Mesenteric fat pad (tissue), 1 donor: ENCODE results near the gene CCDC192. TPM values are rescaled to one million over a fixed set of nuclear protein-coding genes. Genes with fewer than 3 reads are reported as not detected.

Source experiments
- DNase-seq: peaks from one replicate; pipeline ENCODE4 v3.0.0-alpha.2; 2020; ENCODE audit warnings: low spot score
- total RNA-seq: library from RNA; stranded (reverse); fragmentation: NEBNext Ultra II Directional; extraction: Animal tissue kit (Norgen Biotek cat#: 25700); gene quantifications from one replicate; pipeline ENCODE4 v1.2.1, GENCODE V29; 2021
- donor health status: DM: yes; HTN: yes; CAD: no.

CCDC192 gene
- total RNA-seq, 1 donor from 2014 or later = 0.51 TPM

DNA sequence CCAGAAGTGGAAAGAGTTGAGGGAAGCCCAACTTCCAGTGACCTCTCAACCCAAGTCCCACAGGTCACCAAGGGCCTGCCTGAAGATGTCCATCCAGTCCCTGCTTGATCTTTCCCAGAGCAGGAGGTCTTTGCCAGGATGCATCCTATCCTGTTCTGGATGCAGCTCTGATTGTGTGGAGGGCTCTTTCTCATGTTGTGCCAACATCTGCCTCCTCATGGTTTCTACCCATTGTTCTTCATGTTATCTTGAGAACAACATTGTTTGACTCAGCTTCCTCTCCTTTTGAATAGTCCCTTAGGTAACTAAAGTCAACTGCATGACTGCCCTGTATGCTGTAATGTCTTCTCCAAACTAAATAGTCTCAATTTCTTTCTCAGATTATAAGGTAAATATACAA lies 169.3 kb downstream of the CCDC192 start:
- DNase-seq = no peak

DNA sequence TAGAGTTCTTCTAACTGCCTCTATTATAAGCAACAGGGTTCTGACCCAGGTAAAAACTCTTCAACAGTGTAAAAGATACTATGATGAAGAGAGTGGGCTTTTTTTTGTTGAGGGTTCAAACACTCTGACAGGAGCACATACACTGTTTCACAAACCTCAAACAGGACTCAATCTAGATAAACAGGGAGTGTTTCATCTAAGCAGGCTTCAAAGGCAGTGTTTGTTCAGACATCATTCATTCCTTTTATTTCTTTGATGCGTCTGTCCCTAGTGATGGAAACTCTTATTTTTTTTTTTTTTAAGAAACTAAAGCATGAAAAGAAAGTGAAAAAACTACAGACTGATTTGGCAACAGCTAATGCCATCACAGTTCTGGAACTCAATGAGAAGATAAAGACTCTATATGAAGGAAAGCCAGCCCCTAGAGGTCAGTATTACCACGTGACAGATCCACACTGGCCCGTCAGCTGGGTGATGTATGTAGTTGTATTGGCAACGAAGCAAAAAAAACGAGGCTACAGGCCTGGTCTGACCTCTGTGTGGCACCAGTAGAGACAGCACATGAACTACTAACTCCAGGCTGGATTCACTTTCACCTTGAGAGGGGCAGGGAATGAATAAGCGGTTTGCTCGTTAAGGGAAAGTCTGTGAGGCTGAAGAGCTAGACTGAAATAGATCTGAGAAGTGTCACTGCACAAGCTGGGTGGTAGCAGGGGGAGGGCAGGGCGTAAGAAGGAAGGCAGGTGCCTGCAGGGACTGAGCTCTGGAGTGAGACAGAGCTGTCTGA lies 172.2 kb downstream of the CCDC192 start:
- no peak for DNase-seq

DNA sequence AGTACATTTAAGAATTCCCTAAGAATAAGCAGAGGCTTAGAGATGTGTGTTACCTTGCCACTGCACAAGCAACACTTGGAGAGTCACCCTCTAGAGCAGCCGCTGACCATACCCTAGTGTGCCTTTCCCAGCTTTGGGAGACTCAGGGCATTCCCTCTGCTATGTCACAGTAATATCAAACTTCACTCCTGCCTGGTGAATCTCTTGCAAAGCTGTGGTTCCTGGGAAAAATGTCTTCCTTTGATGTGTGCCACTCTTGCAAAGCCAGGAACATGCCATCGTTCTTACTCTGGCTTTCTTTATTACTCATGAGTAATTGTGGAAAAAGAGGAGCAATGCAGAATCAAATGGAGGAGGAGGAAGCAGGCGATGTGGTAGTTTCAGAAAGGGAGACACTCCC lies 173.2 kb downstream of the CCDC192 start:
- DNase-seq = no peak

DNA sequence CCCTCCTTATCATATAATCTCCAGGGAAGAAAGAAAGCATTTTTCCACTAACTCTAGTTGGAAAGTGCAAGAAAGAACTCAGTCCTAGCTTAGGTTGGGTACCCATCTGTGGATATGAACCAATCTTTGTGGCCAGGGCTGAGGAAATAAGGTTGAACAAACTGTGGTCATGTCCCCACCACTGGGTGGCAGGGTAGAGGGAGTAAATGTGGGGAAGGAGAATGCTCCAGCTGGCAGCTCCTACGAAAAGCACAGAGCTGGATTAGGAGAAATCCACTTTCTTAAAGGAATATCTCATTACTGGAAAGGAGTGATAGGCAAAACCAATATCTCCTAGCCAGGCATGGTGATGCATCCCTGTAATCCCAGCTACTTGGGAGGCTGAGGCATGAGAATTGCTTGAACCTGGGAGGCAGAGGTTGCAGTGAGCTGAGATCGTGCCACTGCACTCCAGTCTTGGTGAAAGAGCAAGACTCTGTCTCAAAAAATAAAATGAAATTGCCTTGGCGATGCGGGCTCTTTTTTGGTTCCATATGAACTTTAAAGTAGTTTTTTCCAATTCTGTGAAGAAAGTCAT lies 175.1 kb downstream of the CCDC192 start:
- DNase-seq = no peak

DNA sequence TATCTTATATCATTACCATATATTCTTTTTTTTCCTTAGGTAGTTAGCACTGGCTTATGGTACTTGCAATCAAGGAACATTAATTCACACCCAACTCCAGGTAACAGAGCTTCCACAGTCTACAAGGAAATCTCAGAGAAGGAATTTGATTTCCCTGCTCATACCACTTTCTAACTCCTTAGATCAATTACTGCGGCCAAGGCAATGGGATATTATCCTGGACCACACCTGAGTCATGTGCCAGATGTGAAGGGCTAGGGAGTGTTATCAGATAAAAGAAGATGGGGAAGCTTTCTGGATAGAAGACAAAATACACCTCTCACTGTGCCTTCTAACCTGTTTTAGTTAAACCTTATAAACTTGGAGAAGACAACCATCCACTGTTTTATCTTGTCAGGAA lies 181.2 kb downstream of the CCDC192 start:
- DNase-seq = no peak

DNA sequence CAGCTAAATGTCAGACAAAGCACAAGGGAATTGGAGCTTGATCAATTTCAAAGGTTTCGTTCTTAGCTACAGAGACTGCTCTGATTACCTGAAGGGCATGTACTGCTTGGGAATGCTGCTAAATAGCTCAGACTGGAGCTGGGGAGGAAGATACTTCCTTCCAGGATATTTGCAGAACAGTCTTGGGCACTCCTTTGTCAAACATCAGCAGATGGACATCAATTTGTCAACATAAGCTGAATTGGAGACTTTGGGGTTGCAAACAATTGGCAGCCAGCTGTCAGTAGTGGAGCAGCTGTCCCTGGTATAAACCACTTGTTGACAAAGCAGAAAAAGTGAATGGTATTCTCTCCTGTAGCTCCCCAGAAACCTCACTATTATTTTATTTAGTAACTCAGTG lies 182.0 kb downstream of the CCDC192 start:
- DNase-seq = no peak

DNA sequence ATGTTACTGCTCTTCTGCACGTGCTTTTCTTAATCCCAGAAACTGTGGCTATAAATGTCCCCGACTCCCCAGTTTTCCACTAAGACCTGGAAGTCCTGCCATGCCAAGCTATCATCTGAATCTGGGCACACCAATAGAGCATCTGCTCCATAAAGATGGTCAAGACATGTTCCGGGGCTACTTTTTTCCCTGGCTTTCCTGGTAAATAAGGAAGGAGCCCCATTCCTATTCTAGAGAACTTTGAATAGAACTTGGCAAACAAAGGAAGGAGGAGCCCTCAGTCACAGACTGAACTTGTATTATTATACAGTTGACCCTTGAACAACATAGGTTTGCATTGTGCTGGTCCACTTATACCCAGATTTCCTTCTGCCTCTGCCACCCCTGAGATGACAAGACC lies 182.9 kb downstream of the CCDC192 start:
- DNase-seq = no peak

DNA sequence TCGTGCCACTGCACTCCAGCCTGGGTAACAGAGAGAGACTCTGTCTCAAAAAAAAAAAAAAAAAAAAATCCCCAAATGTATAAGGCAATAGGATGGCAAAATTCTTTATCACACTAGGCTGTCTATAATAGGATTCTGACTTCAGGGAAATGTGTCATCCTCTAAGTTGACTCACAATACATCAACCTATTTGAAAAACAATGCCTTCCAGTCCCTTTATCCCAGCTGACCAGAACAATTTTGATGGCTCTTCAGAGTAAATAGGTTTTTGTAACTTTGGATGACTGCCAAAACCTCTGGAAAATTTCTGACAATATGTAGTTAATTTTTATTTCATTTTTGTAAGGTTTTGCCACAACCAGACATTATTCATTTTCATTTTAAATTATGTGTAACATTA lies 184.1 kb downstream of the CCDC192 start:
- DNase-seq = no peak

DNA sequence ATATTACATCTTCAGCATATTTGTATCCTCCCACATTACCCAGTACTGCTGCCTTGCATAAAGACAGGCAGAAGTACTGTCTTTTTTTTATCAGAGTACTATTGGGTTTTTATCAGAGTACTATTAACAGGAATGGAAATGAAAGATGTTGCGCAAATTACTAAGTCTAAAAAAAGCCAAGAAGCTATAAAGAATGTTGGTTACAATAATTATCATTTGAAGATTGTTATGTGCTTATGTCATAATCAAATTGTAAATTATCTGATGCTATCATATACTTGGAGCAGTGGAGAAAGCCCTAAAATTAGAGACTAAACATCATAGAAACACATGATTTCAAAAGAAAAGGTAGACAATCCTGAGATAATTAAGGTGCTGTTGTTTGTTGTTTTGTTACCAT lies 188.8 kb downstream of the CCDC192 start:
- no peak for DNase-seq

DNA sequence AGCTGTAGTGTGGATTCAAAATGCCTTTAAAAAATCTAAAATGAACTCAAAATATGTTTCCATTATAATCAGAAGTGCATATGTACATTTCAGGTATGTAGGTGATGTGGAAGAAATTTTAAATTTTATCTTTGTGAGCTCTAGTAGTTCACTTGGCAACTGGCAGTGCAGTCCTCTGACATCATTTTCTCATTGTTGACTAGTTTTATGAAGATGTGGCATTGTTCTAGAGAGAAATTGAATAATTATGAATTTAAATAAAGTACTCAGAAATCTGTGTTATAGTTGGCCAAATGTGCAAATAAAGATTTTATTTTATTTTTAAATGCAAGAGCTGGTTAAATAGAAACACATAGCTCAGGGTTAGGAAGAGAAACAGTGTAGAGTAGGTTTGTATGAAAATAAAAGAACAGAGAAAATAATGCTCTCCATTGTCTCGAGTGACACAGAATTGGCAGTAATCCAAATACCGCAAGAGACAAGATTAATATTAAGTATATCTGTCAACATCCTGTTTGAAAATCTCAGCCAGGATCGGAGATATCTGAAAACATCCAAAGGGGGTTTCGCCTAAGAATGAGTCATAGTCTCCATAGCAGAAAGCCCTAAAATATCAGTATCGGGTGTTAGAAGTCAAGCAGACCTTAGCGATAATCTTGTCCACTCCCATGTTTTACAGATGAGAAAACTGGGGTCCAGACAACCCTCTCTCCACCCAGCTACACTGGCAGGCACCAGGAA lies 189.4 kb downstream of the CCDC192 start:
- DNase-seq = no peak

DNA sequence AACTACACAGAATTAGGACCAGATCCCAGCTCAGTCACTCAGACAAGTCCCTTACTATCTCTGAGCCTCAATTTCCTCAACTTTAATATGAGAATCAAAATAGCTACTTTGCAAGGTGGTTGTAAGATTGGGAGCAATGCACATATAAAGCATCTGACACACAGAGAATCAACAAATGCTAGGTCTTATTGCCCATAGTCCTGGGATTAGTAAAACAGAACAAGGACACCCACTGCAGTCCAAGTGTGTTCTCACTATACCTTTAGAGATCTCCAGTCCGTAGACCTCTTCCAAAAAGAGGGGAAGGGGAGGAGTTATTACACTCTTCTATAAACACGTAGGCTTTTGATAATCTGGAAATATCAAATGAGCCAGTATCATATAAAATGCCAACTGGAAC lies 190.0 kb downstream of the CCDC192 start:
- DNase-seq = no peak

DNA sequence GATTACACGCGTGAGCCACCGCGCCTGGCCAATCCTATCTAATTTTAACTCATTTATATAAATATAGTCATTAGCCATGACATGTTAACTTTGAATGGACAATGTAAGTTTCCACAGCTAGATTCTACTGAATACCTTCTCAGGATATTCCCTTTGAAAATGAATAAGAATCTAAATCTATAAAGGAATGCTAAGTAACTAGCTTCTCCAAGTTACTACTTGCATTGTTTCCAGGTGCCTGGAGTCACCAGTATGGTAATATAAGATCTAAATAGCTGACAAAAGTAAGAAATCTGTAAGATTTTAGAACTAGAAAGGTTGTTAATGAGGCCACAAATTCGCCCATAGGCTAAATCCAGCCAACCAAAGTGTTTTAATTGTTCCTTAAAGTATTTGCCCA lies 191.3 kb downstream of the CCDC192 start:
- no peak for DNase-seq

DNA sequence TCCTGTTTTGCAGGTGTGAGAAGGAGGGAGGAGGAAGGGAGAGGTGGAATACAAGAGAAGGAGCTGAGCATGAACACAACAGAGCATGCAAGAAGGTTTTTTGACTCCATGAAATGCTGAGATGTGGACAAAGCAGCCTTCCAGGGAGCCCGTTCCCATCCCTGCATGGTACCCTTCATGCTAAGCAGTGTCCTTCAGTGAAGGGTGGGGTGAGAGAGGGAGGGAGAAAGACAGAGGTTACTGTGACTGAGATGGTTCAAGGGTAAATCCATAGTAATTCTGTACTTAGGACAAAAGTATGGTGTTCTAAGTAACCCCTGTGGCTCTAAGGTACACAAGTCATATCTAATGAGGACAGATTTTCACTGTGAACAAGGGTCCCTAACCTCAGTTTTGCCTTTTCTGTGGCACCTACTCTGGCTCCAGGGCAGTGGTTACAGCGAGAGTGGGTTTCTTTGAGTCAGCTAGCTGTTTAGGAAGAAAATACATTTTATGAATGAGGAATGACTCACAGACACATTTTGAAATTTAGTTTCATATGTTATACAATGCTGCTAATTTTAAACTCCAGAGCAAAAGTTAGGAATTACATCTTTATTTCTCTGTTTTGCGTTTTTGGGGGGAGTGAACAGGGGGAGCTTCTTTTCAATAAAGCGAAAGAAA lies 195.5 kb downstream of the CCDC192 start:
- DNase-seq = no peak

DNA sequence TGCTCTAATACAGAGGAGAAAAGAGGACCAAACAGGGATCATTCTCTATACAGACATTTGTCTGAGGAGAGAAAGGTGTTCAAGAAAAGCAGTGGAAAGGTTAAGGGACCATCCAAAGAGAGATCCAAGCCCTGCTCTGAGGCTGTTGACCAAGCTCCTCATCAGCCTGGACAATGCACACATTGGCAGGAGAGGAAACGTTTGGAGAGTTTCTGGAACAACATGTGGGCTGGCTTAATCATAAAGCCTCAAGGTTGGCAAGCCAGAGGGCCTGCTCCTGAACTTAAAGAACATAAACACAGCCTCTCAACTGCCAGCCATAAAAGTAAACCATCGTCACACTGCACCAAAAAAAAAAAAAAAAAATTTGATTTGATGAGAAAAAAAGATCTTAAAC lies 196.0 kb downstream of the CCDC192 start:
- DNase-seq = no peak

DNA sequence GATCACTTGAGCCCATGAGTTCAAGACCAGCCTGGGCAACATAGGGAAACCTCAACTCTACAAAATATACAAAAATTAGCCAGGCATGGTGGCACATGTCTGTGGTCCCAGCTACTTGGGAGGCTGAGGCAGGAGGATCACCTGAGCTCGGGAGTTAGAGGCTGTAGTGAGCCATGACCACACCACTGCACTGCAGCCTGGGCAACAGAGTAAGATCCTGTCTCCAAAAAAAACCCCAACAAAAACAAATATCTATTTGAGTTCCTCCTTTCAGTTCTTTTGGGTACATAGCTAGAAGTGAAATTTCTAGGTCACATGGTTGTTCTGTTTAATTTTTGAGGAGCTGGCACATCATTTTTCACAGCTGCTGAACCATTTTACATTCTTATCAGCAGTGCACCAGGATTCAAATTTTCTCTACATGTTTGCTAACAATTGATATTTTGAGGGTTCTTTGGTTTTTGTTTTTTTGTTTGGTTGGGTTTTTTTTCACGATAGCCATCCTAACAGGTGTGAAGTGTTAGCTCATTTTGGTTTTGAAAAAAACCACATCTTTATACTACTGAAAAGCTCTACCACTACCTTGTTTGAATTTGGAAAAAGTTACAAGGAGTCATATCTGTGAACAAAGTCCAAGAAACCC lies 203.5 kb downstream of the CCDC192 start:
- no peak for DNase-seq

DNA sequence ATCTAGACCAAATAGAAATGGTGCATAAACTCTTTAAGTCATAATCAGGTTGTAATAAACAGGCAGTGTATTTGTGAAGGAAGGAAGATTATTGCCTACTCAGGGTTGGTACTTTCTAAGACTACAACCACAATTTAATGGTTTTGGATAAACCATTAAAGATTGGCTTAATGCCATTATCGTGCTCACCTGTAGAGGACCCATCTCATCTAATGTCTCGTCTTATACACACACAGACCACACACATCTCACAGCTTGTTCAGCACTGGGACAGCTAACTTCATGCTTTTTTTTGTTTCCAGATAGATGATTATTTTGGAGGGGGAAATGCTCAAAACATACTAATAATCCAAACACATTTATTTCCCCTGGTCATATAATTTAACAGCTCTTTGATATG lies 204.7 kb downstream of the CCDC192 start:
- no peak for DNase-seq

DNA sequence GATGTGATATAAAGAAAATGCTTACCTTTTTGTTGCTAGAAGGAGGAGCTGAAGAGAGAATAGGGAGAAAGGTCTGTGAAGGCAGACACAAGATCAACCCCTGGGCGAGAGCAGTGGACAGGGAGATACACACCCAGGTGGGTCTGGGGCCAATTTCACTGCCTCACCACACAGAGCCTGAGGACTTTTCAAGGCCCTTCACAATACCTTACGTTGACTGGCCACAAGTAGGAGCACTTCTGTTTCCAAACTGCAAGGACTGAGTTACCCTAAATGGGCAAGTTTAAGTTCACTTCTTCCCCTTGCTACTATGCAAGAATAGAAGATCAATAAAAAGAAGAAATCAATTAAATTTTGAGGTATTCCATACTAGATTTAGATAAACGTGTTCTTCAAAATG lies 205.9 kb downstream of the CCDC192 start:
- DNase-seq = no peak

DNA sequence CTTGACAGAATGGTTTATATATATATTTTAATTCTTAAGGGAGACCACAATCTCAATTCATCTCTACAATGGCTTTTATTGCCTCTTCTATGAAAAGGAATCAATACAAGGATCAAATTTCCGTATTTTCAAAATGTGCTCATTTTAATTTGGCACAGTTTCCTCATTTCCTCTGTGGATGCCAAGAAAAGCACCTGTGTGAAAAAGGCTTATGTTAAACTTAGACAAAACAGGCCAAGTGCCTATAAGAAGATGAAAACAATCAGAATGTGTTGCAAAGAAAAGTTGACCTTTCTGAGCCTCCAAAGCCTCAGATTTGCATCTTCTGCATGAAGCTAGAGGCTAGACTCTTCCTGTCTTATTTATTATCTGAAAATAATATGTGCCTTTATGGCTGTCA lies 206.6 kb downstream of the CCDC192 start:
- DNase-seq = no peak

DNA sequence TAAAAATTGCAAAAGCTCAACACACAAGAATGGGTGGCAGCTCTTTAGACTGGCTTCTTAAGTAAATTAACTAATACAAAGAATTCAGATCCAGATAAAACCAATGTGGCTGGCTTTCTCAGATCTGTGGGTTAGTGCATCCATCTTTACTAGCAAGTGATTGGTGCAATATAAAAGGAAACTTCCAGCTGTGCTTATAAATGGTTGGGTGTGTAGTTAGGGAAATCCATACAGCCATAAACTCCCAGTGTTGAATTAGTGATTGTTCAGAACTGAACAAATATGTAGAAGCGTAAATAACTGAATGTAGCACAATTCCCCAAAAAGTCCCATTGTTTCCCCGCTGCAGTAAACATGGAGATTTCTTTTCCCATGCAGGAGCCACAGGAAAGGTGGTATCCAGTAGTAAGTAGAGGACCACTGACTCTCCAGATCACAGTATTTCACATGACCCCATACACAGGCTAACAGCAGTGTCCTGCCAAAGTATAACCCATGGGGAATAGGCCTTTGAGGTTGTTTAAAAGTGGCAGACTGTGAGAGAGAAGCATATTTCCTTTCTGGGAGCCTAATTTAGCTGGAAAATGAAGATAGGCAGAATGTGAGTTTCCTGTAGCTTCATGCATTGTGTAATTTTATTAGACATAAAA lies 207.2 kb downstream of the CCDC192 start:
- no peak for DNase-seq

DNA sequence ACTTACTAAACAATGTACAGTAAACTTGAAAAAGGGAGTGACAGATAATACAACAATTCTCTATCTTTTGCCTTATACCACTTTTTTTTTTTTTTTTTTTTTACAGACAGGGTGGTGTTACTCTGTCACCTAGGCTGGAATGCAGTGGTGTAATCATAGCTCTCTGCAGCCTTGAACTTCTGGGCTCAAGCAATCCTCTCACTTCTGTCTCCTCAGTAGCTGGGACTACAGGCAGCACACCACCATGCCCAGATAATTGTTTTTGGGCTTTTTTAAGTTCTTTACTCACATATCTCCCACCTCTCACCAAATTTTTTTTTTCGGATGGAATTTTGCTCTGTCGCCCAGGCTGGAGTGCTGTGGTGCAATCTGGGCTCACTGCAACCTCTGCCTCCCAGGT lies 208.4 kb downstream of the CCDC192 start:
- DNase-seq = no peak

DNA sequence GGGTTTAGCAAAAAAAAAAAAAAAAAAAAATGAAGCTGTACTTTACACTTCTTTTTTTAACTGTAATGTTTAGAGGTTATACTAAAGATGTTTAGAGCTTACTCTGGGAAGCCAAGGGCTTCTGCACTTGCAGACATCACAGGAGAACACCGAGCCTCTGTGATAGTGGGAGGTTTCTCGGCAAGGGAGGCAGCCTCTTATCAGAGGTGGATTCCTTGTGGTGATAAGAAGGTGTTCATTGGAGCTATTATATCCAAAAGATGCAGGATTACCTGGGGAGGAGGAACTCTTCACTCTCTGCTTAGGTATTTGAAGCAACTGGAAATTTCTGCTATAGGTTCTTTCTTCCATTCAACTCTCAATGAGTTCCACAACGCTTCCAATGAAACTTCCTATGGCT lies 209.2 kb downstream of the CCDC192 start:
- no peak for DNase-seq
